ENCODE measurements around the gene PLXDC1.

PLXDC1 gene

DNA sequence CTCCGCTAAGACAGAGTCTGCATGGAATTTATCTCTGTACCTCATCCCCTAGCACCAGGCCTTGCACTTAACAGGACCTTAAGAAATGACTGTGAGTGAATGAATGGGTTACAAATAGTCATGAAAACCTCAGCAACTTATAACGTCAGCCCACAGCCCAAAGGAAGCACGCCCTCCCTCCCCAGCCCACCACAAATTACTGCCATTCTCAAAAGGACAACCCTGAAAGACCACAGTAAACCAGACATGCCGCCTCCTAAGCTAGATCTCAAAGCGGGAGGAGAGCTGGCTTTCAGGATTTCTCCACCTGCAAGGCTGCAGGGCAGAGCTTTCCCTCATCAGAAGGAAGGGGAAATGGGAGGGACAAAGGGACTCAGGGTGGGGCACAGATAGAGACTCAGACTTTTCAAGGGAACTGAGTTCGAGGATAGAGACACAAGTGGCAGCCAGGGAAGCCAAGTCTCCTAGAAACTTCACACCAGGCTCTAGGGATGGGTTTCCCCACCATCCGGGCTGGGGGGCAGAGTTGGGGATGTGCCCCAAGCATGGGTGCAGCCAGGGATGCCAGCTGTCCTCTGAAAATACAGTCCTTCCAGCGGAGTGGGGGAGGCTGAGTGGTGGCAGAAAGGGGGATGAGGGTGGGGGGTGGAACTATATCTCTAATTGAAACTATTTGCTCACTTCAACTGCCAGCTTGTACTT is 56.7 kb downstream of the PLXDC1 start:
- Mint-ChIP-seq H3K4me1 (ENCODE audit: low read depth) (peaks cover 82% of the 10 kb centered on the region), H3K36me3 (ENCODE audit: low read depth) (no peaks in the 10 kb centered on the region), H3K9me3 (no peaks in the 10 kb centered on the region), H3K27ac (peak overlapping the region; percentile 59), H3K27me3 (no peaks in the 10 kb centered on the region), H3K4me3 (peak overlapping the region; percentile 28)

DNA sequence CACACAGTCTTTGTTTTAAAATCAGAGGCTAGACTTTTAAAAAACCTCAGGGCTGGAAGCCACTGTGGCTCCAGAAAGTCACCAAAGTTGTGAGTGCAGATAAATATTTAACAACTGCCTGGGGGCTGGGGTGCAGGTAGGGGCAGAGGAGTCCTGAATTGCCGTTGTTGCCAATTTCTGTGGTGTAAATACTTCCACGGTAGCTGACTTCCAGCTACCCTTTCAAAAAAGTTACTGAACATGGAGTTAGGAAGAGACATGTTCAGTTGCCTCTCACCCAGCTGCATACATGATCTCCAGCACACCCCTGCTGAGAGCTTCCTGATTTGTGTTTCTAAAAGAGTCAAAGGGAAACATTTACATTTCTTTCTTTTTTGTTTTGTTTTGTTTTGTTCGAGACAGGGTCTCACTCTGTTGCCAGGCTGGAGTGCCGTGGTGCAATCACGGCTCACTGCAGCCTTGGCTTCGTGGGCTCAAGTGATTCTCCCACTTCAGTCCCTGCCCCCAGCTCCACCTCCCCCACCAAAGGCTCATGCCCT is 58.7 kb downstream of the PLXDC1 start:
- Mint-ChIP-seq H3K36me3 (ENCODE audit: low read depth) (no peaks in the 10 kb centered on the region), H3K4me3 (peak overlapping the region; percentile 59), H3K27ac (peak overlapping the region; percentile 72), H3K4me1 (ENCODE audit: low read depth) (peaks cover 71% of the 10 kb centered on the region), H3K9me3 (no peaks in the 10 kb centered on the region), H3K27me3 (no peaks in the 10 kb centered on the region)

DNA sequence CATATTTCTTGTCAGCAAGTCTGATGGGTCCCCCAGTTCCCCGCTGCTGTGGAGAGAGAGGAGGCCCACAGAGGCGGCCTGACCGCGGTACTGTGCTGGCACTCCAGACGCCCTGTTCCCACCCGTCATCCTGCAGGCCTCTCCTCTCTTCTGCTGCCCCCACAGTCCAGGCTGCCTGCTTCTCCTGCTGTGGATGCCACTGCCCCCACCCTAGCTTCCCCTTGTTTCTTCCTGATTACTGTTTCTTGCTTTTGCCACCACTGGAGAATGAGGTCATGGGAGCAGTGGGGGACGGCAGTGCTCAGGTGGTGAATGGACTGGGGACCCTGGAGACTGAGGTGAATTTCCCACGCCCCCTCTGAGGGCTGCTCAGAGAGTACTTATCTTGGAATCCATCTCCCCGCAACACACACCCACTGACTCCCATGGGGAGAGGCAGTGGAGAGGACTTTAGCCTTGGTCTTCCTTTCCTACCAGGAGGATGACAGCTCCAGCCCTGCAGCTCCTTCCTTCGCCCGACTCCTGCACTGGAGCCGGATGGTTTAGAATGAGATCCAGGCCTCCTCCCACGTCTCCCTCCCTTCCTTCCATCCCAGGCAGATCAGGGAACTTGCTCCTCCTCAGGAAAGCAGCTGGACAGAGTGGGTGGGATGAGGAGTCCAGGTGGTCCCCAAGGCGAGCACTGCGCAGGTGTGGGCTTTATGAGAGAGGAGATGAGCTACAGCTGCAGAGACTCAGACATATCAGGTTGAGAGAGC is 60.4 kb downstream of the PLXDC1 start:
- Mint-ChIP-seq H3K4me1 (ENCODE audit: low read depth) (peaks cover 58% of the 10 kb centered on the region), H3K27ac (peak overlapping the region; percentile 7), H3K4me3 (no peak overlapping the region)

DNA sequence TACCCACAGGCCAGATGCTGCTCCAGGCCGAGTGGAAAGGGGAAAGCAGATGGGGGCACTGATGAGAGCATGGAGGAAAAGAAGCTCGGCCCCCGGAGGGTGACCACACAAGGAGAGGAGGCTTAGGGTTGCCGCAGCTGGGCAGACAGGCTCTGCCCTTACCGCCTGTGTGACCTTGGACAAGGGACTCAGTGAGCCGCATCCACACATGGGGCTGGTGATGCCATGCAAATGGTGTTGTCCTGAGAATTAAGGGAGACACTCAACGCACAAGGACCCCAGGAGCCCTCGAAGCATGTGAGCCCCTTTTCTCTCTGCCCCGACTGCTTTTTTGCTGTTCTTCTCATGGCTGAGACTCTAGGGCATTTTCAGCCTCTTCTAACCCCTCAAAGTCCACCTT is 61.0 kb downstream of the PLXDC1 start:
- Mint-ChIP-seq H3K4me1 (ENCODE audit: low read depth) (peaks cover 51% of the 10 kb centered on the region), H3K27ac (peak overlapping the region; percentile 7), H3K36me3 (ENCODE audit: low read depth) (no peaks in the 10 kb centered on the region), H3K4me3 (no peak overlapping the region), H3K27me3 (no peaks in the 10 kb centered on the region), H3K9me3 (no peaks in the 10 kb centered on the region)

More for the DNA sequence above, 60.4 kb downstream of the PLXDC1 start:
- H3K27me3 Mint-ChIP-seq = no peaks in the 10 kb centered on the region
- H3K36me3 Mint-ChIP-seq (ENCODE audit: low read depth) = no peaks in the 10 kb centered on the region
- H3K9me3 Mint-ChIP-seq = no peaks in the 10 kb centered on the region

DNA sequence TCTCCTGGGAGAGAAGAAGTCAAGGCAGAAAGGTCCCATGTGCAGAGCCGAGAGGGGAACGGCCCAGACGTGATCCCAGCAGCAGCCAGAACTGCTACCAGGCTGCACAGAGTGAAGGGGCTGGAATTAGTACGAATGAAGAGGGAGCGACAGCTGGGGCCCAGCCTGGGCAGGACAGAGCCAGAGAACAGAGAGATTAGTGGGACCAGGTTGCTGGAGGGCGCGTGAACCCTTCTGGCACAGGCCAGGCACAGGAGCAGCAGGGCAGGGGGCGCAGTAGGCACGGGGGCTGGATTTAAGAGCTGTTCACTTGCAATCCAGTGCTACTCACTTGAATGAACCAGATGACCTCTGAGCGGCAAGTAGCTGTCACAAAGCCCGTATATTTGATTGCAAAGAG is 66.9 kb downstream of the PLXDC1 start:
- Mint-ChIP-seq H3K9me3 (no peaks in the 10 kb centered on the region), H3K4me1 (ENCODE audit: low read depth) (no peaks in the 10 kb centered on the region), H3K4me3 (no peak overlapping the region), H3K36me3 (ENCODE audit: low read depth) (no peaks in the 10 kb centered on the region), H3K27ac (no peak overlapping the region), H3K27me3 (no peaks in the 10 kb centered on the region)

DNA sequence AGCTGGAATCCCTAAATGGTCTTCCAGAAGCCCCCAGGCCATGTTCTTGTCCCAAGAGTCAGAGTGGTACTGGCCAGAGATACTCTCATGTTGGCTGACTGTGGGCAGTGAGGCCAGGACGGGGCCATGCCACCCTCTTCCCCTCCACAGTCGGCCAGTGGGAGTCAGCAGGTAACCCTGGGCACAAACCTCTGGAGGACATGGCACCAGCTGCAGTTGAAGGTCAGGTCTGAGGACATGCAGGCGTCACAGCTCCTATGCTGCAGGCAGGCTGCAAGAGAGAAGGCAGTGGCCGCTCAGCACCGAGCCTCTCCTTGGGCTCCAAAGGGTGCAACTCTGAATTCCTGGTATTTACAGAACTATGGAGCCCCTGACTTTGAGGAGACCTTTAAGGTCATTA is 68.2 kb downstream of the PLXDC1 start:
- no peaks in the 10 kb centered on the region for H3K27me3 Mint-ChIP-seq
- no peaks in the 10 kb centered on the region for H3K36me3 Mint-ChIP-seq (ENCODE audit: low read depth)
- no peaks in the 10 kb centered on the region for H3K9me3 Mint-ChIP-seq
- no peak overlapping the region for H3K27ac Mint-ChIP-seq
- no peak overlapping the region for H3K4me3 Mint-ChIP-seq
- no peaks in the 10 kb centered on the region for H3K4me1 Mint-ChIP-seq (ENCODE audit: low read depth)

DNA sequence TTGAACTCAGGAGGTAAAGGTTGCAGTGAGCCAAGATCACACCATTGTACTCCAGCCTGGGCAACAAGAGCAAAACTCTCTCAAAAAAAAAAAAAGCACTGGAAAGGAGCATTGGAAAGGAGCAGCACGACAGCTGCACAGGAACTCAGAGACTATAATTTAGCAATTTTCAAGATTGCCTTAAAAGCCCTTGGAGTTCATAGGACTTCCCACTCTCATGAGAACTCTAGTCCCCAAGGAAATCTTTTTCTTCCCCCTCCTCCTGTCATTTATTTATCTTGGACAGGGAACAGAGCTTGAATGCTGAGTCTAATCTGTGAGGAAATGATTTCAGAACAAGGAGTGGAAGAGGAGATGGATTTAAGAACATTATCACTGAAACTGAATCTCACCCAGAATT is 69.0 kb downstream of the PLXDC1 start:
- no peak overlapping the region for H3K4me3 Mint-ChIP-seq
- no peak overlapping the region for H3K27ac Mint-ChIP-seq
- H3K36me3 Mint-ChIP-seq (ENCODE audit: low read depth) = no peaks in the 10 kb centered on the region
- H3K4me1 Mint-ChIP-seq (ENCODE audit: low read depth) = no peaks in the 10 kb centered on the region
- H3K9me3 Mint-ChIP-seq = no peaks in the 10 kb centered on the region
- H3K27me3 Mint-ChIP-seq = no peaks in the 10 kb centered on the region

DNA sequence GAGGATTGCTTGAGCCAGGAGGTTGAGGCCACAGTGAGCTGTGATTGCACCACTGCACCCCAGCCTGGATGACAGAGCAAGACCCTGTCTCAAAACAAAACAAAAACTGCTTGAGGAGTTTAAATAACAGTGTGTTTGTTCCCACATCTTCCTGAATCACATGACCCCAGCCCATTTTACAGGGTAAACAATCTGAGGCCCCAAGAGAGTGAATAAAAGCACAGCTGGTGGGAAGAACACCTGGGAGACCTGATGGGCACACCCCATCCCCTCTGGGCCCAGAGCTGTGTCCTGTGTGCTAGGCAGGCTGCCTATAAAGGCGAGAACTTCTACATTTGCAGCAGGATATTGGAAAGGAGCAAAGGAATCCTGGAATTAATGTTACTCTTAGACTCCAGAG is 69.6 kb downstream of the PLXDC1 start:
- no peaks in the 10 kb centered on the region for H3K9me3 Mint-ChIP-seq
- H3K27ac Mint-ChIP-seq = no peak overlapping the region
- no peaks in the 10 kb centered on the region for H3K27me3 Mint-ChIP-seq
- no peaks in the 10 kb centered on the region for H3K4me1 Mint-ChIP-seq (ENCODE audit: low read depth)
- H3K4me3 Mint-ChIP-seq = no peak overlapping the region
- no peaks in the 10 kb centered on the region for H3K36me3 Mint-ChIP-seq (ENCODE audit: low read depth)

DNA sequence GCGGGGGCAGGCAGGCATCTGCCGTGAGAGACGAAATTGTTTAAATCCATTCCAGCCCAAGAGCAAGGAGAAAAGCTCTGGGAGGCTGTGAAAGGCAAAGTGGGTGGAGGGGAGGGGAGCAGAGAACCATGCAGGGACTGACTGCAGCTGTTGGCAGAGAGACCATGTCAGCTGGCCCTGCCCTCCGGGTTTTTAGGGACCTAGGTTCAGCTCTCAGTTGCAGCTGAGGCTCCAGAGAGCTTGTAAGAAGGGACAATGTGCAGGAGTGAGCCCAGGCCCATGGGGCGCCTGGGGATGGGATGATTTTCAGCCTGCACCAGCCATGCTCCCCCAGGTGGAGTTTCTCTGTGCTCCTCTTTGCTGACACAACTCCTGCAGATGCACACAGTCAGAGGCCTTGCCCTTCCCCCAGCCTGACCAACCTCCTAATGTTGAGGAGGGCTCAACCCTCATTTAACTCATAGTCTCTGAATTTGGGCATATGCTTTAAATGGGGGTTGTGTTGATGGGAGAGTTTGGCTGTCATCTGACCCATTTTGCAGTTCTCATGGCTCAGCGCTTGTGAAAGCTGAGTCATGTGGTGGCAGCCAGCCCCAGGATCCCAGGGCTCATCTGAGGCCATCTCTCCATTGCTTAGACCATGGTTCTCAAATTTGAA is 70.9 kb downstream of the PLXDC1 start:
- Mint-ChIP-seq H3K27ac (no peak overlapping the region), H3K4me3 (no peak overlapping the region)

DNA sequence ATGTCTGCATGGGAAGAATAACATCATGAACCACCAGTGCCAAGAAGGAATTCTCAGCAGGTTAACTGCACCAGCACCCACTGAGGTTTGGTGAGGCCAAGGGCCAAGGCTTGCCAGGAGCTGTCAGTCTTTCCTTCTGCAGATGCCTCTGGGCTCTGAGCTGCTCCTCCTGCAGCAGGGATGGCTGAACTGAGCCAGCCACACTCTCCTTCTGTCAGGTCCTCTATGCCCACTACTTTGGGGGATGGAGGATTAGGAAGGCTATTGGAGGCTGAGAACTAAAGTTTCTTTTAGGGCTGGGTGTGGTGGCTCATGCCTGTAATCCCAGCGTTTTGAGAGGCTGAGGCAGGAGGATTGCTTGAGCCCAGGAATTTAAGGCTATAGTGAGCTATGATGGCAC is 71.6 kb downstream of the PLXDC1 start:
- no peaks in the 10 kb centered on the region for H3K4me1 Mint-ChIP-seq (ENCODE audit: low read depth)
- no peaks in the 10 kb centered on the region for H3K27me3 Mint-ChIP-seq
- H3K4me3 Mint-ChIP-seq = no peak overlapping the region
- no peaks in the 10 kb centered on the region for H3K9me3 Mint-ChIP-seq
- H3K36me3 Mint-ChIP-seq (ENCODE audit: low read depth) = peaks cover 3% of the 10 kb centered on the region
- no peak overlapping the region for H3K27ac Mint-ChIP-seq

More for the DNA sequence above, 70.9 kb downstream of the PLXDC1 start:
- Mint-ChIP-seq H3K36me3 (ENCODE audit: low read depth) (no peaks in the 10 kb centered on the region), H3K27me3 (no peaks in the 10 kb centered on the region), H3K4me1 (ENCODE audit: low read depth) (no peaks in the 10 kb centered on the region), H3K9me3 (no peaks in the 10 kb centered on the region)

DNA sequence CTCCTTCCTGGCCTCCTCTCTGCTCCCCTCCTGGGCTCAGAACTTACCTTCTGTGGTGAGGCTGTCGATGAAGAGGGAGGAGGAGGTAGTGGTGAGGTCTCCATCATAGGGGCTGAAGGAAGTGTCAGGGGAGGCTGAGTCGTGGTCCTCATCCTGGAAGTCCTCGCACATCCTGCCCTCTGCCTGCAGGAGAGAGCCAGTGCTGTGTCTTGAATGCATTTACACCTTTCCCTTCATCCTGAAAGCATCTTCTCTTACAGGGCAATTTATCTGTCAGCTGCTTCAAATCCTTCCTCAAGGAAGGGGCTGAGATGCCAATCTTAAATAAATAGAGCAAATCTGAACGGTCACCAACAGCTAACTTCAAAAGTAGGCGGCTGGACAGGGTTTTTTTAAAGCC is 73.6 kb downstream of the PLXDC1 start:
- Mint-ChIP-seq H3K27ac (no peak overlapping the region), H3K27me3 (no peaks in the 10 kb centered on the region), H3K4me1 (ENCODE audit: low read depth) (peaks cover 3% of the 10 kb centered on the region), H3K9me3 (no peaks in the 10 kb centered on the region), H3K36me3 (ENCODE audit: low read depth) (peaks cover 3% of the 10 kb centered on the region), H3K4me3 (no peak overlapping the region)

DNA sequence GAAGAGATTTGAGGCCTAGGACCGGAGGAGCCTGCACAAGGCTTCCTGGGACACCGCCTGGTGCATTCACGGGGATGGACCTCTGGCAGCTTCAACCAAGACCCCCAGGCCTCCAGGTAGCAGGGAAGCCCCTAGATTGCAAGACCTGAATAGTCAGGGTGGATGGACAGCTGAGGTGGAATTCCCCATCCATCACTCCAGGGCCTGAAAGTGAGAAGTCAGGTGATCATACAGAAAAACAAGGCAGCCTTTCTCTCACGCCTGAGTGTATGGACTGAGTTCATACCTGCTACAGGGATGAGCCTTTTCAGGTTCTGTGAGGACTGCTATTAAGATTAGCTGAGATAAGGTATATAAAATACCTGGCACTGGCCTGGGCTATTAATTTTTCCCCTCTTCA is 74.2 kb downstream of the PLXDC1 start:
- no peak overlapping the region for H3K4me3 Mint-ChIP-seq
- H3K4me1 Mint-ChIP-seq (ENCODE audit: low read depth) = peaks cover 3% of the 10 kb centered on the region
- H3K27ac Mint-ChIP-seq = no peak overlapping the region
- H3K36me3 Mint-ChIP-seq (ENCODE audit: low read depth) = peaks cover 3% of the 10 kb centered on the region
- no peaks in the 10 kb centered on the region for H3K9me3 Mint-ChIP-seq
- H3K27me3 Mint-ChIP-seq = no peaks in the 10 kb centered on the region

DNA sequence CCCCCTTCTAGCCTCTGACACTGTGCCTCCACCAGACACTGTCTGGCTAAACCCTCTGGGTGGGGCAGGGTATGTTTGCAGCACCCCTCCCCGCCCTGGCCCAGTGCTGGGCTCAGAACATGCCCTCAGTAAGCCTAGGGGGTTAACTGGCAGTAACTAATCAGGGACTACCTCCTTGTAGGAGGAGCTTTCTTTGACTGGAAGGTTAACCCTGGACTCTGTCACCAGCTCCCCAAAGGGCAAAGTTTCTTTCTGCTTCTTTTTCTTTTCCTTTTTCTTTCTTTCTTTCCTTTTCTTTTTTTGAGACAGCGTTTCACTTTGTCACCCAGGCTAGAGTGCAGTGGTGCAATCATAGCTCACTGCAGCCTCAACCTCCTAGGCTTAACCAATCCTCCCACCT is 76.8 kb downstream of the PLXDC1 start:
- Mint-ChIP-seq H3K27ac (no peak overlapping the region), H3K36me3 (ENCODE audit: low read depth) (peaks cover 3% of the 10 kb centered on the region), H3K27me3 (no peaks in the 10 kb centered on the region), H3K4me1 (ENCODE audit: low read depth) (peaks cover 3% of the 10 kb centered on the region), H3K9me3 (no peaks in the 10 kb centered on the region), H3K4me3 (no peak overlapping the region)

DNA sequence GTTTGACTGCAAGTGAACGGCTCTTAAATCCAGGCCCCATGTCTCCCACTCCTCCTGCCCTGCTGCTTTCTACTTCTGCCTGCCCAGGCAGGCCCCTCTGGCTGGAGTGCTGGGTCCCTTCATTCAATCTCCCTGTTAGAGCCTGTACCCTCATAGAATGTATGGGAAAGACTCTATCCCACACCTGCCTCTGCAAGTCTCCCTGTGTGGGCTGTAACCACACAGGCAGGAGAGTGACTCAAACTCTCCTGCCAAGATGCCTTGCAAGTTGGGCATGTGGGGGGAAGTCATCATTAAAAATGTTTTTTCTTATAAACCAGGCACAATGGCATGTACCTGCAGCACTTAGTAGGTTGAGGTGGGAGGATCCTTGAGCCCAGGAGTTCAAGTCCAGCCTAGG is 77.5 kb downstream of the PLXDC1 start:
- peaks cover 3% of the 10 kb centered on the region for H3K36me3 Mint-ChIP-seq (ENCODE audit: low read depth)
- no peaks in the 10 kb centered on the region for H3K27me3 Mint-ChIP-seq
- H3K9me3 Mint-ChIP-seq = no peaks in the 10 kb centered on the region
- H3K4me3 Mint-ChIP-seq = no peak overlapping the region
- H3K27ac Mint-ChIP-seq = no peak overlapping the region
- H3K4me1 Mint-ChIP-seq (ENCODE audit: low read depth) = peaks cover 6% of the 10 kb centered on the region

DNA sequence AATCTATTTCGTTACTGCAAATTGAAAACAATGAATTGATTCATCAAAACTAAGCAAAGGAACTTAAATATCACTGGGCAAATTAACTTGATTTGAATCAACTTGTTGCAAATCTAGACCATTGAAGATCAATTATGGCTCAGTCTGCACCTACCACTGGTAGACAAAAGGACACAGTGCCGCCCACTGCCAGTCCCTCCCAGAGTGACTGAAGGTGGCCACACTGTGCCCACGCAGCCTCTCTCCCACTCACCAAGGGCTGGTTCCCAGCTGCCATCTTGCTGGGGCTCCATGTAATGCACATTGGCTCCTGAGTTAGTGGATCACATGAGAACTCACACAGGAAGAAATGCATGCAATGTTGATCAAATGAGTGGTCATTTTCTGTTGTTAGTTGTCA is 78.1 kb downstream of the PLXDC1 start:
- Mint-ChIP-seq H3K9me3 (no peaks in the 10 kb centered on the region), H3K4me1 (ENCODE audit: low read depth) (peaks cover 6% of the 10 kb centered on the region), H3K27me3 (no peaks in the 10 kb centered on the region), H3K27ac (no peak overlapping the region), H3K4me3 (no peak overlapping the region), H3K36me3 (ENCODE audit: low read depth) (peaks cover 3% of the 10 kb centered on the region)
